Loucy (cell line): ENCODE data around the gene SCAF1.

Source experiments
- H2AFZ ChIP-seq: fragments of 200-600 bp; sonication (generic); 2 replicates; pipeline ENCODE4 v1.6.0; 2016; ENCODE audit warnings: antibody characterized with exemption, mild to moderate bottlenecking, low read length, moderate library complexity
- H3F3A ChIP-seq: fragments of 200-600 bp; 2 replicates; pipeline ENCODE4 v1.6.0; 2016; ENCODE audit warnings: antibody characterized with exemption, low read depth, mild to moderate bottlenecking
- H3K27me3 ChIP-seq: fragments of 200-600 bp; sonication (generic); 2 replicates; pipeline ENCODE4 v1.6.1; 2014; ENCODE audit warnings: low read length, mild to moderate bottlenecking; ENCODE audit not compliant: insufficient read depth, poor library complexity, severe bottlenecking
- H3K36me3 ChIP-seq: fragments of 200-600 bp; sonication (generic); 2 replicates; pipeline ENCODE4 v1.6.1; 2016; ENCODE audit warnings: low read length; ENCODE audit not compliant: insufficient read depth
- H3K4me1 ChIP-seq: fragments of 200-600 bp; sonication (generic); 2 replicates; pipeline ENCODE4 v1.5.1; 2014; ENCODE audit warnings: low read length, mild to moderate bottlenecking; ENCODE audit not compliant: insufficient read depth, poor library complexity, severe bottlenecking
- H3K4me2 ChIP-seq: fragments of 200-600 bp; sonication (generic); 2 replicates; pipeline ENCODE4 v1.6.0; 2014; ENCODE audit warnings: antibody characterized with exemption, low read length, low read depth, mild to moderate bottlenecking; ENCODE audit not compliant: poor library complexity, severe bottlenecking
- H3K4me3 ChIP-seq: fragments of 200-600 bp; sonication (generic); 2 replicates; pipeline ENCODE4 v1.5.1; 2014; ENCODE audit warnings: low read length, mild to moderate bottlenecking, mixed read lengths; ENCODE audit not compliant: poor library complexity, severe bottlenecking
- H3K79me2 ChIP-seq: fragments of 200-600 bp; sonication (generic); 2 replicates; pipeline ENCODE4 v1.6.1; 2014; ENCODE audit warnings: low read length; ENCODE audit not compliant: insufficient read depth
- H3K9ac ChIP-seq: fragments of 200-600 bp; sonication (generic); 2 replicates; pipeline ENCODE4 v1.6.0; 2014; ENCODE audit warnings: mild to moderate bottlenecking, low read depth, low read length, moderate library complexity; ENCODE audit not compliant: poor library complexity, severe bottlenecking
- H3K9me2 ChIP-seq: fragments of 200-600 bp; sonication (generic); replicated peaks from 2 replicates; pipeline ENCODE4 v1.6.1; 2016; ENCODE audit warnings: low read depth, low read length, mixed read lengths
- H3K9me3 ChIP-seq: fragments of 200-600 bp; sonication (generic); 2 replicates; pipeline ENCODE4 v1.6.1; 2014; ENCODE audit warnings: mild to moderate bottlenecking, antibody characterized with exemption, low read length, low read depth; ENCODE audit not compliant: insufficient read depth
- H4K20me1 ChIP-seq: fragments of 200-600 bp; sonication (generic); 2 replicates; pipeline ENCODE4 v1.6.0; 2014; ENCODE audit warnings: antibody characterized with exemption, low read length, mild to moderate bottlenecking; ENCODE audit not compliant: insufficient read depth, poor library complexity, severe bottlenecking
- CTCF ChIP-seq: fragments of 200-600 bp; sonication (generic); conservative IDR thresholded peaks from 2 replicates; pipeline ENCODE4 v1.5.1; 2014; ENCODE audit warnings: mild to moderate bottlenecking, antibody characterized with exemption, low read length
- EZH2phosphoT487 ChIP-seq: fragments of 200-600 bp; IDR thresholded peaks from 2 replicates; pipeline ENCODE4 v1.6.1; 2018; ENCODE audit warnings: antibody characterized with exemption, mild to moderate bottlenecking, moderate library complexity, borderline replicate concordance

The SCAF1 gene

GRCh38 chr19:49704888-49705642 lies 63.1 kb downstream of the SCAF1 start:
- TF ChIP-seq CTCF (no peak), EZH2phosphoT487 (no peak)
- H3K4me1 ChIP-seq = no peaks in the 10 kb centered on the region
- H3K4me3 ChIP-seq = no peak overlapping the region
- no peaks in the 10 kb centered on the region for H3K79me2 ChIP-seq
- no peak overlapping the region for H3K4me2 ChIP-seq
- no peaks in the 10 kb centered on the region for H3K27me3 ChIP-seq
- no peak overlapping the region for H3K9ac ChIP-seq
- H2AFZ ChIP-seq = no peak overlapping the region
- H3K36me3 ChIP-seq = no peaks in the 10 kb centered on the region
- no peaks in the 10 kb centered on the region for H3K9me2 ChIP-seq
- H4K20me1 ChIP-seq = no peaks in the 10 kb centered on the region
- H3K9me3 ChIP-seq = no peaks in the 10 kb centered on the region
- no peaks in the 10 kb centered on the region for H3F3A ChIP-seq

- no peak overlapping the region for H2AFZ ChIP-seq
- no peak for TF ChIP-seq EZH2phosphoT487
- TF ChIP-seq CTCF = no peak
Measured at GRCh38 chr19:49705919-49706318, 63.9 kb downstream of the SCAF1 start.

More at GRCh38 chr19:49705919-49706318, 63.9 kb downstream of the SCAF1 start:
- no peak overlapping the region for H3K4me3 ChIP-seq
- H4K20me1 ChIP-seq = no peaks in the 10 kb centered on the region
- no peaks in the 10 kb centered on the region for H3K36me3 ChIP-seq
- no peaks in the 10 kb centered on the region for H3K9me3 ChIP-seq
- no peaks in the 10 kb centered on the region for H3K27me3 ChIP-seq
- H3F3A ChIP-seq = no peaks in the 10 kb centered on the region
- no peak overlapping the region for H3K4me2 ChIP-seq
- H3K79me2 ChIP-seq = no peaks in the 10 kb centered on the region
- H3K9ac ChIP-seq = no peak overlapping the region
- H3K9me2 ChIP-seq = no peaks in the 10 kb centered on the region
- H3K4me1 ChIP-seq = no peaks in the 10 kb centered on the region
